GM21717 (cell line): ENCODE measurements around the gene GDI1.

Source experiments
- ATAC-seq: cut with Tn5 transposase; IDR thresholded peaks from one replicate; pipeline ENCODE4 v1.9.1; 2021; ENCODE audit warnings: mild to moderate bottlenecking, moderate library complexity; ENCODE audit not compliant: unreplicated experiment

The GDI1 gene

GRCh38 chrX:154477891-154478477, 41.0 kb downstream of the GDI1 start:
- no peak for ATAC-seq

GRCh38 chrX:154478728-154479622, 42.0 kb downstream of the GDI1 start, which contains the start of gene LAGE3:
Gene LAGE3 (minus strand): TSS chrX:154479281. CDS start chrX:154478915, 366 bp downstream.
- peak; percentile 78 for ATAC-seq

DNA sequence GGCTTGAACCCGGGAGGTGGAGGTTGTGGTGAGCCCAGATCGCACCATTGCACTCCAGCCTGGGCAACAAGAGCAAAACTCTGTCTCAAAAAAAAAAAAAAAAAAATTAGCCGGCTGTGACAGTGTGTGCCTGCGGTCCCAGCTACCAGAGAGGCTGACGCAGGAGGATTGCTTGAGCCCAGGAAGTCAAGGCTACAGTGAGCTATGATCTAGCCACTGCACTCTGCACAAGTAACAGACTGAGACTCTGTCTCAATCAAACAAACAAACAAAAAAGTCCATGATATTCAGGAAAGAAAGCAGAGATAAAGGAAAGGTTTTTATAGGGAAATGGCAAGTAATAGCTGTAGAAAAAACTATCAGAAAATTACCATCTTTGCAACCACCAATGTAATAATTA, 44.2 kb downstream of the GDI1 start:
- ATAC-seq = no peak

DNA sequence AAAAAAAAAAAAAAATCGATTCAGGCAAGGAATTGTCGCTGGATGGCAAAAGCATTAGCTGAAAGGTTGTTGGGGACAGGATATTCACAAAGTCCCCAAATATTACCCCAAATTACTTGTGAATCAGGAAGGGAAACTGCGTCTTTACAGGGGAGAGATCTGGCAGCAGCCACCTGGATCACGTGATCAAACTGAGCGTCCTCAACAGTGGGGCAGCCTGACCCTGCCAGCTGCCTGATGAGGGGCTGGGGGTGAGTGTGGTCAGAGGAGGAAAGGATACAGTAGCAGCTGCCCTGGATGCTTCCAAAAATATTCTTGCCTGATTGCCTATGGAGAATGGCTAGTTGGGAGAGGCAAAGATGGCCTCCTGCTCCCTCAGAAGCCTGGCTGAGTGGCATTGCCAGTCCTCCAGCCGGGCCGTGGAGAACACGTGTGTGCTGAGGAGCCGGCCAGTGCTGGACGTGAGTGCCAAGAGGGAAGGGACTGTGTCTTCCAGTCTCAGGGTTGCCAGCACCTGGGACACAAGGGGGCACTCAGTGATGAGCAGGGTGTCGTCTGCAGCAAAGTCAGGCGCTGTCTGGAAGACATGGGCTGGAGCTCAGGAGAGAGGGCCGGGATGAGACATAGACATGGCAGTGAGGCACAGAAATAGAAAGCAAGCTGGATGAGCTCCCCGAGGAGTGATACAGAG, 45.1 kb downstream of the GDI1 start:
- no peak for ATAC-seq

DNA sequence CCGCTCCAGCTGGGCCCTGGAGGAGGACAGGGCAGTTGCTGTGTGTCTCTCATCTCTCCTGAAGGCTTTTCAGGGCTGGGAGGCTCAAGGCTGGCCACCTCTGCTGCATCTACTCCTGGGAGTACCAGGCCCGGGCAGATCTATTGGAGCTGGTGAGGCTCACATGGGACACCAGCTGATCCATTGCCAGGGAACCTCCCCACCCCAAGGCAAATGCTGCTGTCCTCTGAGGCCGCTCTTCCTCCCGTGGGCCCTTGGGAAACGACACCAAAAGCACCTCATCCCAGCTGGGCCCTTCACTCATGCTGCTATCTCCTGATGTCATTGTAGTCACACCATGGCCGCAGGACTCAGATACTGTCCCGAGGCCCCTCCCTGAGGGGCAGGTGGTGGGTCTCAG, 45.8 kb downstream of the GDI1 start:
- ATAC-seq = no peak

GRCh38 chrX:154483325-154483724, 46.4 kb downstream of the GDI1 start:
- no peak for ATAC-seq

- no peak for ATAC-seq
Measured at GRCh38 chrX:154484255-154485149, 47.5 kb downstream of the GDI1 start.

- ATAC-seq = no peak
Measured at GRCh38 chrX:154485150-154486051, 48.4 kb downstream of the GDI1 start.

DNA sequence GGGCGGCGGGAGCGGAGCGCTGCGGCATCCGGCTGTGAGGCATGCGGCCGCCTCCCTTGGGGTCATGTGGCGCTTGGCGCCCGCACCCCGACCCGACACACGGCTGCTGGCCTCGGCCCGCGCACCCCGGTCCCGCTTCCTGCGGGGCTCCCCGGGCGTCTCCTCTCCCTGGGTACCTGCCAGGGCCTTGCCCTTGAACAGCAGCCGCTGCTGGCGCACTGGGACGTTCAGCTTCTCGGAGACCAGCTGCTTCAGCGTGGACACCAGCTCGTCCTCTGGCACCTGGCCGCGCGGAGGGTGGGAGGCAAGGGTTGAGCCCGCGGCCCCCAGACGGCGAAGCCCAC, 49.1 kb downstream of the GDI1 start:
- ATAC-seq = no peak

DNA sequence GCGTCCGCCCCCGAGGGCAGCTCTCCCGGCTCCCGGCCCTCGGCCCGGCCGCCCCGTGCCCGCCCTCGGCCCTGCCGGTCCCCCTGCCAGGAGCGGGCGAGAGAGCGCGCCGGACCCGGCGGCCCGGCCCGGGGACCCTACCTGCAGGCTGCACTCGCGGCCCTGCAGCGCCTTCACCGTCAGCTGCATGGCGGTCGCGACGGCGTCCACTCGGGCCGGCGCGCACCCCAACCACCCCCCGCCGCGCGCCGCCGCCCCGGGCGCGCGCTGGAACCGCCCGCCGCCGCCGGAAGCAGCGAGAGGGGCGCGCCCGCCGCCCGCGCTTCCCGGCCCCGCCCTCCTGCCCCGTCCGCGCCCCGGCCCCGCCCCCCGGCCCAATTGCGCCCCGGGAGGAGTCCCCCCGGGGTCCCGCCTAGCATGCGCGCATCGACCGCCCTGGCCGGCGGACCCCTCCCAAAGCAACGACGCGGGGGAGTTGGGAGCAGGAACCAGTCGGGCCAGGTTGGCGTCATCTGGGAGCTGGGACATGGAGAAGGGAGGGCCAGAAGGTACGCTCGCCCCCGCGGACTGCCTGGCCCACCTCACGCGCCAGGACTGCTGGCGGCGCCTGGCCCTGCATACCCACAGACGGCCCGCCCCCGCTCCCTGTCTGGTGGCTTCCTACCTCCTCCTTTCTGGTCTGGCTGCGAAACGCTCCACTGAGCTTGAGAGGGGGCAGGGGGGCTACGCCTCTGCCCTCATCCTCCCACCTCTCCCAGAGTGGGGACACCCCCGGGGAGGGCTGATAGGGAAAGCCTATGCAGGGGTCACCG, 49.6 kb downstream of the GDI1 start, which contains the start of gene UBL4A:
UBL4A (minus strand) TSS at position 220 of the 812 bp plus-strand sequence; CDS start at position 189, 31 bp downstream.
- no peak for ATAC-seq

- ATAC-seq = no peak
Measured at GRCh38 chrX:154487518-154488290, 50.8 kb downstream of the GDI1 start.

- no peak for ATAC-seq
Measured at GRCh38 chrX:154488336-154489075, 51.6 kb downstream of the GDI1 start.

GRCh38 chrX:154489182-154489581, 52.2 kb downstream of the GDI1 start:
- ATAC-seq = no peak

- peak; percentile 26 for ATAC-seq
Measured at GRCh38 chrX:154490021-154490413, 53.1 kb downstream of the GDI1 start.

- peak; percentile 76 for ATAC-seq
Measured at GRCh38 chrX:154490414-154491083, 53.6 kb downstream of the GDI1 start, which contains the start of gene SLC10A3. Gene SLC10A3 (minus strand): TSS chrX:154490629. CDS start chrX:154488940, 1,689 bp downstream.
